Hepatocyte (in vitro differentiated cells): ENCODE data around the gene DCUN1D2. TPM values are rescaled to one million over a fixed set of nuclear protein-coding genes. Genes with fewer than 3 reads are reported as not detected.

Experiments used
- DNase-seq: peaks from one replicate; pipeline ENCODE4 v3.0.0-alpha.2; 2016; ENCODE audit warnings: low spot score
- H2AFZ ChIP-seq: fragments of 200-600 bp; sonication (generic); 2 replicates; pipeline ENCODE4 v1.6.0; 2016; ENCODE audit warnings: antibody characterized with exemption, mild to moderate bottlenecking
- H3K27ac ChIP-seq: fragments of 200-600 bp; sonication (generic); 2 replicates; pipeline ENCODE4 v1.5.1; 2016; ENCODE audit warnings: mild to moderate bottlenecking
- H3K27me3 ChIP-seq: fragments of 200-600 bp; sonication (generic); 2 replicates; pipeline ENCODE4 v1.6.1; 2016
- H3K36me3 ChIP-seq: fragments of 200-600 bp; sonication (generic); replicated peaks from 2 replicates; pipeline ENCODE4 v1.5.1; 2016; ENCODE audit warnings: low read depth; ENCODE audit not compliant: insufficient read depth
- H3K4me1 ChIP-seq: fragments of 200-600 bp; sonication (generic); 2 replicates; pipeline ENCODE4 v1.5.1; 2016; ENCODE audit warnings: mild to moderate bottlenecking, moderate library complexity; ENCODE audit not compliant: insufficient read depth
- H3K4me2 ChIP-seq: fragments of 200-600 bp; sonication (generic); 2 replicates; pipeline ENCODE4 v1.6.0; 2016
- H3K4me3 ChIP-seq: fragments of 200-600 bp; sonication (generic); 2 replicates; pipeline ENCODE4 v1.5.1; 2016; ENCODE audit warnings: mild to moderate bottlenecking
- H3K79me2 ChIP-seq: fragments of 200-600 bp; sonication (generic); 2 replicates; pipeline ENCODE4 v1.6.0; 2017; ENCODE audit warnings: mild to moderate bottlenecking
- H3K9me2 ChIP-seq: fragments of 200-600 bp; sonication (generic); replicated peaks from 2 replicates; pipeline ENCODE4 v1.6.0; 2017; ENCODE audit warnings: mild to moderate bottlenecking; ENCODE audit not compliant: insufficient read depth
- H3K9me3 ChIP-seq: fragments of 200-600 bp; sonication (generic); 2 replicates; pipeline ENCODE4 v1.5.1; 2016; ENCODE audit warnings: low read depth, mild to moderate bottlenecking
- H4K20me1 ChIP-seq: fragments of 200-600 bp; sonication (generic); 2 replicates; pipeline ENCODE4 v1.6.0; 2016; ENCODE audit warnings: mild to moderate bottlenecking; ENCODE audit not compliant: insufficient read depth, poor library complexity, severe bottlenecking
- EZH2 ChIP-seq: fragments of 200-600 bp; sonication (generic); IDR thresholded peaks from 2 replicates; pipeline ENCODE4 v1.6.1; 2016; ENCODE audit warnings: antibody characterized with exemption, mild to moderate bottlenecking, borderline replicate concordance
- EZH2phosphoT487 ChIP-seq: fragments of 200-600 bp; sonication (generic); IDR thresholded peaks from one replicate; pipeline ENCODE4 v1.6.1; 2018; ENCODE audit warnings: antibody characterized with exemption, mild to moderate bottlenecking, low read depth, moderate library complexity; ENCODE audit not compliant: unreplicated experiment, severe bottlenecking
- WGBS: methylation state at CpG from one replicate; pipeline ENCODE4 v1.1.6; 2016; ENCODE audit warnings: low lambda C conversion rate; ENCODE audit errors: missing lambda C conversion rate; 5-methylcytosine and 5-hydroxymethylcytosine counted together
- polyA plus RNA-seq: library from polyadenylated mRNA; unstranded; fragments of >200 nt; fragmentation: Nextera tagmentation; extraction: Ambion mirVana; gene quantifications from 2 replicates; pipeline ENCODE4 v1.2.1, GENCODE V29; 2016
- total RNA-seq: library from RNA; depleted of rRNA; stranded (reverse); fragments of >200 nt; gene quantifications from 2 replicates; pipeline ENCODE4 v1.2.3, GENCODE V29; 2014
- TF ChIP-seq, protein P1 (sequence below): fragments of 200-600 bp; sonication (generic); IDR thresholded peaks from 2 replicates; pipeline ENCODE4 v1.5.1; 2016; ENCODE audit warnings: antibody characterized with exemption, mild to moderate bottlenecking; ENCODE audit not compliant: poor library complexity

DCUN1D2 gene
- total and polyA plus RNA-seq, 2 experiments from 2014 or later = 8.4 to 10.2 TPM

DNA sequence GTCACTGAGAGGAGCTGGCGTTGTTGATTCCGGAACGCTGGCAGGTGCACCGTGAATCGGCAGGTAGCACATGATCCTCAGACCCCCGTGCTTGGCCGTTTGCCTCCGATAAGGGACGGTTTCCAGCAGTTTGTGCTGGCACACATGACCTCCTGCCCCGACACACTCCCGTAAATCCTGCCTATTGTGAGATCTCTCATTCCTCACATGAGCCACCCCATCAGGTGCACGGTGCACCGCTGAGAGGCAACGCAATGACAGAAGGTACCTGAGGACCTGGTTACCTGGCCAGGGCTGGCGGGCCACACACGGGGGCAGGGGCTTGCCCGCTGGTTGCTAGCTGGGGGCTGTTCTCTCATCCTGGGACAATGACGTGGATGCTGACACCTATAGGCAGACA is 35.1 kb downstream of the DCUN1D2 start:
- Histone ChIP-seq H3K9me3 (no peaks in the 10 kb centered on the region), H3K27me3 (no peaks in the 10 kb centered on the region), H4K20me1 (no peaks in the 10 kb centered on the region), H3K4me1 (no peaks in the 10 kb centered on the region), H2AFZ (no peak overlapping the region), H3K27ac (no peak overlapping the region), H3K79me2 (no peaks in the 10 kb centered on the region), H3K4me3 (no peak overlapping the region), H3K9me2 (no peaks in the 10 kb centered on the region), H3K4me2 (peak overlapping the region; percentile 54), H3K36me3 (no peaks in the 10 kb centered on the region)
- DNase-seq = no peak
- 69% methylated on average over 18 of the region's 18 CpGs for WGBS
- TF ChIP-seq EZH2 (no peak), EZH2phosphoT487 (no peak)
- TF ChIP-seq, protein P1, sequence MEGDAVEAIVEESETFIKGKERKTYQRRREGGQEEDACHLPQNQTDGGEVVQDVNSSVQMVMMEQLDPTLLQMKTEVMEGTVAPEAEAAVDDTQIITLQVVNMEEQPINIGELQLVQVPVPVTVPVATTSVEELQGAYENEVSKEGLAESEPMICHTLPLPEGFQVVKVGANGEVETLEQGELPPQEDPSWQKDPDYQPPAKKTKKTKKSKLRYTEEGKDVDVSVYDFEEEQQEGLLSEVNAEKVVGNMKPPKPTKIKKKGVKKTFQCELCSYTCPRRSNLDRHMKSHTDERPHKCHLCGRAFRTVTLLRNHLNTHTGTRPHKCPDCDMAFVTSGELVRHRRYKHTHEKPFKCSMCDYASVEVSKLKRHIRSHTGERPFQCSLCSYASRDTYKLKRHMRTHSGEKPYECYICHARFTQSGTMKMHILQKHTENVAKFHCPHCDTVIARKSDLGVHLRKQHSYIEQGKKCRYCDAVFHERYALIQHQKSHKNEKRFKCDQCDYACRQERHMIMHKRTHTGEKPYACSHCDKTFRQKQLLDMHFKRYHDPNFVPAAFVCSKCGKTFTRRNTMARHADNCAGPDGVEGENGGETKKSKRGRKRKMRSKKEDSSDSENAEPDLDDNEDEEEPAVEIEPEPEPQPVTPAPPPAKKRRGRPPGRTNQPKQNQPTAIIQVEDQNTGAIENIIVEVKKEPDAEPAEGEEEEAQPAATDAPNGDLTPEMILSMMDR = no peak

DNA sequence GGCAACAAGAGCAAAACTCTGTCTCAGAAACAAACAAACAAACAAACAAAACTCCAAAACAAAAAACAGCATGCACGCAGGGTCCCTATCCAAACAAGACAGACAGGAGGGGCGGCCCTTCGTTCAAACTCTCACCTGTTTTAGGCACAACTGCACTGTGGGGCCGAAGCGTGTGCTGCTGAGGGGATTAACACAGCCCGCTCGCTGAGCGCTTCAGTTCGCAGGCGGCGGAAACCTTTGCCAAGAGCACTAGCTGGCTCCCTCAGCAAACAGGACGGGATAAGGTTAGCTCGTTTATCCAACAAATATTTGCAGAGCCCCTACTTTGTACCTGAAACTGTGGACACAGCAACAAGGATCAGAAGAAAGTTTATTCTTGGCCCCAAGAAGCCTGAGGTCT is 35.6 kb downstream of the DCUN1D2 start:
- Histone ChIP-seq H3K79me2 (no peaks in the 10 kb centered on the region), H4K20me1 (no peaks in the 10 kb centered on the region), H3K27ac (no peak overlapping the region), H3K9me2 (no peaks in the 10 kb centered on the region), H3K4me2 (peak overlapping the region; percentile 54), H3K36me3 (no peaks in the 10 kb centered on the region), H2AFZ (no peak overlapping the region), H3K4me3 (no peak overlapping the region), H3K4me1 (no peaks in the 10 kb centered on the region), H3K9me3 (no peaks in the 10 kb centered on the region), H3K27me3 (no peaks in the 10 kb centered on the region)
- DNase-seq = no peak
- 77% methylated on average over 13 of the region's 13 CpGs for WGBS
- TF ChIP-seq EZH2 (no peak), EZH2phosphoT487 (no peak)
- TF ChIP-seq, protein P1 = no peak

DNA sequence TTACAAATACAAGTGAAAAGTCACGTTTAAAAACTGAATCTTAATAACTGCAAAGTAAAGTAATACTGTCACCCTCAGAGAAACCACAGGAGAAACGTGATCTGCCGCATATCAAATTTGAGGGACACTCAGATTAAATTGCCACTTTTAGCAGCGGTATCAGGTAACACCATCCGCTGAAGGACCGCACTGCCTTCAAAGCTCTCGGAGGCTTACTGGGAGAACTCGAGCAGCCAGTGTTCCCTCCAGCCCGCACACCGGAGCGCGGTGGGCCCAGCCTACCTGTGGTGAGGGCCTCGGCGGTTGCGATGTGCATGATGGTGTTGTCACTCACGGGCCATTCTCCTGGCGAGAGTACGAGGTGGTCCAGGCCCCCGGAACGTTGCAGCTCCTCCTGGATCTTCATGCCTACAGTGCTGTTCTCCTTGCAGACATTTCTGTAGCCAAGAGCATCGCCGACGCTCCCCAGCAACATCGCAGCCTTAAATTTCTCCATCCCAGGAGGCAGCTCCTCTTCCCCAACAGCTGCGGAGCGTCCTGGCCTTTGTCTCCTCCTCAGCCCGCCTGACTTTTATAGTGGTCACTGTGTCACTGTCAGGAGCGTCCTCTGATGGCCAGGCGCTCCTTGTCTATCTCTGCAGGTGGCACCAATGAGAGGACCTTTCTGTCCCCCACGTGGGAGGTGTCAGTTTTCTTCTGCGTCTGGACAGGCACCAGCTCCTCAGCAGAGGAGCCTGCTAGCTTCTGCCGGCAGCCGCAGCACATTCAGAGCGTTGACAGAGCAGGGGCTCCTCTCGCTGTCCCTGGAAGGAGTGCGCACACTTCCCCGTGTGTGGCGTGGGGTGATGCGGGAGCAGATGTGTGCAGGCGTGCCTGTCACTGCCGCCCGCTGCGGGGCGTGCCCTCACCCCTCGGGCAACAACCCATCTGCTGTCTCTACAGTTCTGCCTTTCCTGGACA is 37.3 kb downstream of the DCUN1D2 start, which contains the start of gene ADPRHL1:
TSS of gene ADPRHL1 (minus strand) at position 547 of the 960 bp plus-strand sequence. CDS start at position 496, 51 bp downstream.
- no peaks in the 10 kb centered on the region for H3K9me2 ChIP-seq
- 84% methylated on average over 45 of the region's 45 CpGs for WGBS
- no peak within 1 kb of the TSS for H2AFZ ChIP-seq
- no peaks in the 10 kb centered on the region for H3K27me3 ChIP-seq
- no peak within 1 kb of the TSS for H3K27ac ChIP-seq
- TF ChIP-seq, protein P1 = no peak
- TF ChIP-seq EZH2phosphoT487 = no peak
- TF ChIP-seq EZH2 = no peak
- H3K9me3 ChIP-seq = no peaks in the 10 kb centered on the region
- H4K20me1 ChIP-seq = no peaks in the 10 kb centered on the region
- no peaks in the 10 kb centered on the region for H3K36me3 ChIP-seq
- no peak for DNase-seq
- no peak within 1 kb of the TSS for H3K4me2 ChIP-seq
- H3K4me3 ChIP-seq = no peak within 1 kb of the TSS
- no peaks in the 10 kb centered on the region for H3K4me1 ChIP-seq
- H3K79me2 ChIP-seq = no peaks in the 10 kb centered on the region
